ENCODE data around the gene EPN2. TPM values are rescaled to one million over a fixed set of nuclear protein-coding genes. Genes with fewer than 3 reads are reported as not detected.

The EPN2 gene
- total and polyA plus RNA-seq, 2 experiments from 2014 or later: 19.0 to 35.9 TPM

DNA sequence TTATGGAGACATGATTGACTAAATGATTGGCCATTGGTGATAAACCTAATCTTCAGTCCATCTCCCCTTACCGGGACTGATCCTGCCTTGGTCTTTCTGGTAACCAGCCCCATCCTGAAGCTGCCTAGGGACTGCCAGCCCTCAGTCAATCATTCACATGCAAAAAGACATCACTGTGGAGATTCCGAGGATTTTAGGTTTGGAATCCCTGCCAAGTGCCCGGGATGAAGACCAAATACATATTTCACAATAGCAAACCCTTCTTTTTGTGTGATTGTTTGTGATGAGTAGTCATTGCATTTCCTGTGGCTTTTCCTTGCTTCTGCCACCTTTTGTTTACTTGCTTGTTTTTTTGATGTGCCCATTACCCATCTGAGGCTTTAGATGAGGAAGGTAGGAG lies 44.0 kb downstream of the EPN2 start:
- WGBS (ENCODE audit: low lambda C conversion rate, missing lambda C conversion rate): 86% methylated on average over 3 of the region's 3 CpGs
- H4K20me1 ChIP-seq (ENCODE audit: insufficient read depth, poor library complexity, severe bottlenecking): no peaks in the 10 kb centered on the region

DNA sequence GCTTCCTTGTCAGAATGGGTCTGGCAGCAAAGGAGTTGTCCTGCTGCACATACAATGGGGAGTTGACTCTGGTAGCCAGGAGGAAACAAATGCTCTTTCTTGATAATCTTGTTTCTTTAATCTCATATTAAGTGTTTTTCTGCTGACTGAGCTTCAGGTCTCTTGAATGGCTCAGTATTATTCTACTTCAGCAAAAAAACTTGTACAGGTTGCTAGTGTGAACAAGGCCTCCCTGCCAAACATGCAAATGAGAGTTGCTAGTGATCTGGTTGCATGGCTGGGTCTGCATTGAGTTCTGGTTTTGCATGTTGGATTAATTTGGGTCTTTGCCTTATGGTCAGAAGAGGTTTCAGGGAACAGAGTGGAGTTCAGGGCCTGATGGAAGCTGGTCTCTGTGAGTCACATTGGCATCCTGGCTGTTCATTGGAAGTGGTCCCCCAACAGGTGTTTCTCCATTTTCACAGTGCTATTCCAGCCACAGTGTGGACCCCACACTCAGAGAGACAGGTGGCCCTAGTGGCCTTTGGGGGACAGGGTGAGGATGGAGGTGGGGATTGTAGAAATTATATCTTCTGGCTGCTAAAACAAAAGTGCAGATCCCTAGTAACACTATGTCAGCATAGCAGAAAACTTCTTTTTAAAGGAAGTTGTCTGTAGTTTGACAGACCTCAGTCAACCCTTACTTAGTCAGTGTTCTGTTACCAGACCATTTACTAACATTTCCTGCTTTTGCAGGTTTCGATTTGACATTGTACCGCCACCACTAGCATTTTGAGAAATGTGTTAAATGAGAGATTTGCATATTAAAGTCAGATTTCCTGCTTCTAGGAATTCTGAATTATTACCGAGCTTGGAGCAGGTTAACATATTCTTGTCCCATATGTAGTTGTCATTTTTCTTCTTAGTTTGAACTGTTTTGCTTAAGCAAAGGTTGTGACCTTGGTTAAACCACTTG lies 47.1 kb downstream of the EPN2 start:
- DNase-seq (ENCODE audit: low spot score): no peak
- Histone ChIP-seq H3K4me3 (no peak overlapping the region), H3K4me2 (no peak overlapping the region), H3K36me3 (replicated peaks; ENCODE audit: insufficient read depth, low read depth) (no peaks in the 10 kb centered on the region), H3K27ac (no peak overlapping the region), H3K9me2 (replicated peaks; ENCODE audit: insufficient read depth) (no peaks in the 10 kb centered on the region), H3K4me1 (ENCODE audit: insufficient read depth) (no peaks in the 10 kb centered on the region), H3K9me3 (ENCODE audit: low read depth) (no peaks in the 10 kb centered on the region), H2AFZ (no peak overlapping the region), H3K79me2 (peaks cover 45% of the 10 kb centered on the region), H4K20me1 (ENCODE audit: insufficient read depth, poor library complexity, severe bottlenecking) (peaks cover 3% of the 10 kb centered on the region), H3K27me3 (no peaks in the 10 kb centered on the region)
- 89% methylated on average over 3 of the region's 3 CpGs for WGBS (ENCODE audit: low lambda C conversion rate, missing lambda C conversion rate)
- TF ChIP-seq EZH2phosphoT487 (IDR thresholded peaks at IDR 0.05; ENCODE audit: low read depth, severe bottlenecking, unreplicated experiment) (no peak), EZH2 (IDR thresholded peaks at IDR 0.05; ENCODE audit: borderline replicate concordance) (no peak)
- TF ChIP-seq, protein P1, sequence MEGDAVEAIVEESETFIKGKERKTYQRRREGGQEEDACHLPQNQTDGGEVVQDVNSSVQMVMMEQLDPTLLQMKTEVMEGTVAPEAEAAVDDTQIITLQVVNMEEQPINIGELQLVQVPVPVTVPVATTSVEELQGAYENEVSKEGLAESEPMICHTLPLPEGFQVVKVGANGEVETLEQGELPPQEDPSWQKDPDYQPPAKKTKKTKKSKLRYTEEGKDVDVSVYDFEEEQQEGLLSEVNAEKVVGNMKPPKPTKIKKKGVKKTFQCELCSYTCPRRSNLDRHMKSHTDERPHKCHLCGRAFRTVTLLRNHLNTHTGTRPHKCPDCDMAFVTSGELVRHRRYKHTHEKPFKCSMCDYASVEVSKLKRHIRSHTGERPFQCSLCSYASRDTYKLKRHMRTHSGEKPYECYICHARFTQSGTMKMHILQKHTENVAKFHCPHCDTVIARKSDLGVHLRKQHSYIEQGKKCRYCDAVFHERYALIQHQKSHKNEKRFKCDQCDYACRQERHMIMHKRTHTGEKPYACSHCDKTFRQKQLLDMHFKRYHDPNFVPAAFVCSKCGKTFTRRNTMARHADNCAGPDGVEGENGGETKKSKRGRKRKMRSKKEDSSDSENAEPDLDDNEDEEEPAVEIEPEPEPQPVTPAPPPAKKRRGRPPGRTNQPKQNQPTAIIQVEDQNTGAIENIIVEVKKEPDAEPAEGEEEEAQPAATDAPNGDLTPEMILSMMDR (IDR thresholded peaks at IDR 0.05; ENCODE audit: poor library complexity): no peak

More for the DNA sequence above, 44.0 kb downstream of the EPN2 start:
- H3K27ac ChIP-seq: no peak overlapping the region
- no peaks in the 10 kb centered on the region for H3K9me3 ChIP-seq (ENCODE audit: low read depth)
- H3K79me2 ChIP-seq: peaks cover 55% of the 10 kb centered on the region
- no peaks in the 10 kb centered on the region for H3K27me3 ChIP-seq
- no peak overlapping the region for H3K4me2 ChIP-seq
- no peaks in the 10 kb centered on the region for H3K9me2 ChIP-seq (replicated peaks; ENCODE audit: insufficient read depth)
- no peak for DNase-seq (ENCODE audit: low spot score)
- H3K4me1 ChIP-seq (ENCODE audit: insufficient read depth): no peaks in the 10 kb centered on the region
- H3K36me3 ChIP-seq (replicated peaks; ENCODE audit: insufficient read depth, low read depth): no peaks in the 10 kb centered on the region
- no peak for TF ChIP-seq EZH2 (IDR thresholded peaks at IDR 0.05; ENCODE audit: borderline replicate concordance)
- no peak for TF ChIP-seq EZH2phosphoT487 (IDR thresholded peaks at IDR 0.05; ENCODE audit: low read depth, severe bottlenecking, unreplicated experiment)
- TF ChIP-seq, protein P1 (IDR thresholded peaks at IDR 0.05; ENCODE audit: poor library complexity): no peak
- H3K4me3 ChIP-seq: no peak overlapping the region
- H2AFZ ChIP-seq: no peak overlapping the region

DNA sequence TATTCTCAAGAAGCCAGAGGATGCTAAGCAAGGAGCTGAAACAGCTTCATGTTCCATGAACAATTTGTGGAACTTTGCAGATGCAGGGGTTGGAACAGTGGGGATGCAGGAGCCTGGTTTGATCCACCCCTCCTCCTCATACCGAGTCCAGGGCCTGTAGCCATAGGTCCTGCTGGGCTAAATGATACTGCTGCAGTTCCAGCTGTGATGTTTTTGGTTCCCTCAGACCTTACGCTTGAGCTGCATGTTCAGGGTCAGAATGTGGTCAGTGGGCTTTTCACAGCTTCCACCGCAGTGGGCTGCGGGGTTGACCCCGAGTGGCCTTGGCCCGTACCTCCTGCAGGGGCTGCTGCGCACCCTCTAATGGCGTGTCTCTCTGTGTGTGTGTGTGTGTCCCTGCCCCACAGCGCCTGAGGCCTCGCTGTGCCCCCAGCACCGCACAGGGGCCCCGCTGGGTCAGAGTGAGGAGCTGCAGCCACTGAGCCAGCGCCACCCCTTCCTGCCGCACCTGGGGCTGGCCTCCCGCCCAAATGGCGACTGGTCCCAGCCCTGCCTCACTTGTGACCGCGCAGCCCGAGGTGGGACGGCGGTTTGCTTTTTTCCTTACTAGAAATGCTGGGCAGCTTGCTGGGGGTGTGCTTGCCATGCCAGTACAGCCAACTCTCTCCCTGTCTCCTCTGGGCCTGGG lies 48.2 kb downstream of the EPN2 start:
- TF ChIP-seq, protein P1 (IDR thresholded peaks at IDR 0.05; ENCODE audit: poor library complexity): no peak
- TF ChIP-seq EZH2 (IDR thresholded peaks at IDR 0.05; ENCODE audit: borderline replicate concordance) (no peak), EZH2phosphoT487 (IDR thresholded peaks at IDR 0.05; ENCODE audit: low read depth, severe bottlenecking, unreplicated experiment) (no peak)
- no peak for DNase-seq (ENCODE audit: low spot score)

More for the DNA sequence above, 48.2 kb downstream of the EPN2 start:
- Histone ChIP-seq H3K9me3 (ENCODE audit: low read depth) (no peaks in the 10 kb centered on the region), H2AFZ (no peak overlapping the region), H3K27ac (no peak overlapping the region), H3K27me3 (no peaks in the 10 kb centered on the region), H3K9me2 (replicated peaks; ENCODE audit: insufficient read depth) (no peaks in the 10 kb centered on the region), H3K4me2 (no peak overlapping the region), H3K4me1 (ENCODE audit: insufficient read depth) (peaks cover 5% of the 10 kb centered on the region), H3K4me3 (no peak overlapping the region), H3K79me2 (peaks cover 44% of the 10 kb centered on the region), H4K20me1 (ENCODE audit: insufficient read depth, poor library complexity, severe bottlenecking) (peaks cover 3% of the 10 kb centered on the region), H3K36me3 (replicated peaks; ENCODE audit: insufficient read depth, low read depth) (no peaks in the 10 kb centered on the region)
- WGBS (ENCODE audit: low lambda C conversion rate, missing lambda C conversion rate): 96% methylated on average over 19 of the region's 21 CpGs

Measured in hepatocyte (in vitro differentiated cells).